H54 (cell line): Measurements from ENCODE around the gene CA10.
A peak's percentile ranks its signal among the peaks of the same experiment; 100 is the strongest.

Experiments used
- DNase-seq: peaks from one replicate; pipeline ENCODE4 v3.0.0; 2011; ENCODE audit warnings: low spot score, mixed read lengths; ENCODE audit not compliant: insufficient read length
- FAIRE-seq: peaks from 3 replicates; lab custom pipeline; 2011; peaks lifted over from hg19 to GRCh38; lab: Jason Lieb, UNC
- POLR2A ChIP-seq: IDR thresholded peaks from 2 replicates; pipeline ENCODE4 v1.6.1; 2011; ENCODE audit warnings: low read depth, mild to moderate bottlenecking, low read length

CA10 gene

DNA sequence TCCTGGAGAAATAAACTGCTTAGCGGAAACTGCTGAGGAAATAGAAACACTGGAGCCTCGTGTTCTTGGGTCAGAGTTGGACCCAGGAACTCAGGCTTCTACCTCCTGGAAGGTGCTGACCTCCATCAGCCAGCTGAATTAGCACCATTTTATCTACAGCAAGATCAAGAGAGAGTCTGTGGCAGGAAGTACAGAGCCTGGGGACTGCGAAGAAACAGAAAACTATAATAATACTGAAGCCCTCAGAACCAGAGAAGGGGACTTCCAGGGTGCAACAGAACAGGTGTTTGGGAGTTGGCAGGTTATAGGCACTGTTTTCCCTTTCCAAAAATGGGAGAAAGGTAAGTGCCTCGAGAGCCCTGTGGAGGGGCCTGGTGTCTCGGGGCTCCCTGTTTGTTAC, 379.7 kb downstream of the CA10 start:
- TF ChIP-seq POLR2A = no peak
- DNase-seq (no peak), FAIRE-seq (no peak)

- no peak for FAIRE-seq
- no peak for DNase-seq
- TF ChIP-seq POLR2A = no peak
These were observed 388.3 kb downstream of the CA10 start for GRCh38 chr17:51770027-51770759.

DNA sequence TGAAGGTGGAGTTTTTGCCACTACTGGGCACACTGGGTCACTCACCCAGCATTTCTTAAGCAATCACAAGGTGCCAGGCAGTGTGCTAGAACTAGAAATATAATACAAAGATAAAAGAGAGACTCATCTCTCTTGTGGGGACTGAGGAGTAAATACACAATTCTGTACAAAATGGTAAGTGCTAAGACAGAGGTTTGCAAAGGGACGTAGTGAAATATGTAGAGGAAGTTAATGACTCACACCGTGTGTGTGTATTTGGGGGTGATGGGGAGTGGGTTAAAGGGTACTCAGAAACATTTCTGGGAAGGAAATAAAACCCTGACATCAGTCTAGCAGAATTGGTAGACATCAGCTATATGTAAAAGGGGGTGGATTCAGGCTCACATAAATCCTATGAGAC, 389.3 kb downstream of the CA10 start:
- DNase-seq (no peak), FAIRE-seq (no peak)
- TF ChIP-seq POLR2A = no peak

- DNase-seq = no peak
- no peak for FAIRE-seq
- no peak for TF ChIP-seq POLR2A
These were observed 389.8 kb downstream of the CA10 start for GRCh38 chr17:51768706-51769105.

- no peak for DNase-seq
- FAIRE-seq = no peak
- TF ChIP-seq POLR2A = no peak
These were observed 391.2 kb downstream of the CA10 start for GRCh38 chr17:51767287-51767686.

- no peak for FAIRE-seq
- TF ChIP-seq POLR2A = no peak
- DNase-seq = no peak
These were observed 393.0 kb downstream of the CA10 start for GRCh38 chr17:51765282-51766135.

GRCh38 chr17:51764387-51764971, 394.0 kb downstream of the CA10 start:
- DNase-seq (peak; percentile 65), FAIRE-seq (peak; percentile 96)
- no peak for TF ChIP-seq POLR2A

DNA sequence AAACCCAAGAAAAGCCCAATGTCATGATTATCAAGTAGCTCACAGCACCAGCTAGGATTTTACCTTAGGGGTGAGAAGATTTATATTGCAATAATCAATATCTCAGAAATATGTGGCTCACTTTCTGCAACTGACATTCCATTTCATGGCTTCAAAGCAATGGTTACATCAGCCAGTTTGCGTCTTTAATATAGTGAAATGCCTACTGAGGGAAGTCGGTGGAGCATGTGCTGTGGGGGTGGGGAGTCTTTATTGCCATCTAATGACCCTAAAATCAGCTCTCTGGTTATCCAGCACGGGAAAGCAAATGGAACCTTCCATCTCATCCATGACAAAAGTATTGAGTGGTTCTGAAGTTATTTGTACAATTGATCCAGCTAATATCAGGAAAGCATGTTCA, 395.5 kb downstream of the CA10 start:
- no peak for TF ChIP-seq POLR2A
- FAIRE-seq (no peak), DNase-seq (no peak)

GRCh38 chr17:51761105-51761504, 397.4 kb downstream of the CA10 start:
- no peak for DNase-seq
- no peak for FAIRE-seq
- TF ChIP-seq POLR2A = no peak

GRCh38 chr17:51759260-51759659, 399.3 kb downstream of the CA10 start:
- TF ChIP-seq POLR2A = no peak
- DNase-seq (no peak), FAIRE-seq (no peak)

DNA sequence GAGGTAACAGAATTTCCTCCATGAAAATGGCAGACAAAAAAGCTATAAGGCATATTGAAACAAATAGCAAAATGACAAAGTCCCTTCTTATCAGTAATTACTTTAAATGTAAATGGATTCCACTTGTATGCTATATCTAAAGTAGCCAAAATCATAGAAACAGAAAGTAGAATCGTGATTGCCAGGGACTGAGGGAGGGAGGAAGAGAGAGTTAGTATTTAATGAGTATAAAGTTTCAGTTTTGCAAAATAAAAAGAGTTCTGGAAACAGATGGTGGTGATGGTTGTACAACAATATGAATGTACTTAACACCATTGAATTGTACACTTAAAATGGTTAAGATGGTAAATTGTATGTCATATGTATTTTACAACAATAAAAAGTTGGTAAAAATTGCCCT, 407.4 kb downstream of the CA10 start:
- no peak for FAIRE-seq
- TF ChIP-seq POLR2A = no peak
- DNase-seq = no peak

DNA sequence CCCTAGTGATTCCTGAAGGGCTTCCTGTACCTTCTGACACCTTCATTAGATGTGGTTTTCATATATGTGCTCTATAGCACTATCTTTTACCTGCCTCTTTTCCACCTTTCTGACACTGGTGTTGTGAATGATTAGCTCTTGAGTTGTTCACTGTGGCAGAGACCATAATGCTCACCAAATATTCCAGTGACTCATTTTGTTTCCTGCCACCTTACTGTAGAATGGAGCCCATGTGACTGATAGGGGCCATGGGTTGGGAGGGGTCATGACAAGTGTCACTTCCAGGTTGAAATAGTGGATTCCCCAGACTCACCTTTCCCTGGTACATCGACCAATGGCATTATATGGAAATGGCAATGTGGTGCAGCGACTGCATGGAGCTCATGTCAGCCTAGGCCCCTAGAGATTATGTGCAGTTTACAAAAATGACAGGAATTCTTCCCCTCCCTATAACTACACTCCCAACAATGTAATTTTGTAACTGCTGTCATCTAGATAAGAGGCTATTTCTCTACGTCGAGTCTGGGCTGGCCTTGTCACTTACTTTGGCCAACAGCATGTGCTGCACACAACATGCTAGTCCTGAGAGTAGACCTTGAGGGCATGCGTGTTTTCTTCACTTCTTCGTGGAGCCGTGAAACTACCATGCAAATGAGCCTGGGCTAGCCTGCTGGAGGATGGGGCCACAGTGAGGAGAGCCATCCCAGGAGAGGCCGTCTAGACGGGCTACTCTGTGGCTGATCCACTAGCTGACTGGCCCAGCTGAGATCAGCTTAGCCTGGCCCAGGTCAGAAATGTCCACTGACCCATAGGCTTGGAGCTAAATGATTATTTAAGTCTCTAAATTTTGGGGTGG, 409.5 kb downstream of the CA10 start:
- no peak for DNase-seq
- no peak for FAIRE-seq
- no peak for TF ChIP-seq POLR2A

DNA sequence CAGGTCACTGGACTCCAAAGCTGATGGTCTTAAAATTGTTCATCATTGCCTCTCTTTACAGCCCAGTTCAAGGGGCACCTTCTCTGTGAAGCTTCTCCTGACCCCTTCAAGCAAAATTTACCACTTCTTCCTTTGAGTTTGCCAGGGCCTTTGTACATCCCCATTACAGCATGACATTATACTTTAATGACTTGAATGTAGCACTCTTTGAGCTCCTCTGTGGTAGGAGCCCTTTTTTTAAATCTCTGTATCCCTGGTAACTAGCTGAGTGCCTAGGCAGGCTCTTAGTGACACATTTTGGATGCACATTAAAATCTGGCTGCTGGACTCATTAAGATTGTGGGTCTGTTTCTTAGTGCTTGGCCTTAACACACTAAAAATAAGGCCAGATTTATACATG, 412.1 kb downstream of the CA10 start:
- DNase-seq (no peak), FAIRE-seq (no peak)
- TF ChIP-seq POLR2A = no peak

- TF ChIP-seq POLR2A = no peak
- FAIRE-seq (no peak), DNase-seq (no peak)
These were observed 412.5 kb downstream of the CA10 start for GRCh38 chr17:51745993-51746392.
